ENCODE results near the gene MAPKBP1.

DNA sequence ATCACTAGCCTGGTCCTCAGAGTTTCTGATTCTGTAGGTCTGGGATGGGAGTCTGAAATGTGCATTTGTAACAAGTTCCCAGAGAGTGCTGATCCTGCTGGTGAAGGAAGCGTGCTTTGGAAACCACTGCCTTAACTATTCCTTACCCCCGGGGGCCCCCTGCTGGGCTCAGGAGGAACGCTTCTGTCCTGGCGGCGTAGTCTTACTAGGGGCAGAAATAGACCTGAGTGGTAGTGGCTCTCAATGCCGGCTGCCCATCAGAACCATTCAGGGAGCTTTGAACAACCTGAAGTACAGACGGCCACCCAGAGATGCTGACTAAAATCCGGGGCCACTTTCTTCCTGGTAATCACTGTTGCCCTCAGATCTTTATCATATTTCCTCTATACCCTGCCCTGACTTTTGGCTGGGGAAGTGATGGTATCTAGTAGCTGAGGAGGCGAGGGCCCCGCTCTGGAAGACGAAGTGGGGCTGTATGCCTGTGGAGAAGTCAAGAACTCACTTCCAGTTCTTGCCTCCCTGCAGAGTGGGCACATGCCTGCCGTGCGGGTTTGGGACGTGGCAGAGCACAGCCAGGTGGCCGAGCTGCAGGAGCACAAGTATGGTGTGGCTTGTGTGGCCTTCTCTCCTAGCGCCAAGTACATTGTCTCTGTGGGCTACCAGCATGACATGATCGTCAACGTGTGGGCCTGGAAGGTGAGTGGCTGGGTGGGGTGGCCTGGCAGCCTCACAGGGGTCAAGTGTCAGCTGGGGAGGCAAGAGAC is 37.3 kb downstream of the MAPKBP1 start:
- TF ChIP-seq, protein P1, sequence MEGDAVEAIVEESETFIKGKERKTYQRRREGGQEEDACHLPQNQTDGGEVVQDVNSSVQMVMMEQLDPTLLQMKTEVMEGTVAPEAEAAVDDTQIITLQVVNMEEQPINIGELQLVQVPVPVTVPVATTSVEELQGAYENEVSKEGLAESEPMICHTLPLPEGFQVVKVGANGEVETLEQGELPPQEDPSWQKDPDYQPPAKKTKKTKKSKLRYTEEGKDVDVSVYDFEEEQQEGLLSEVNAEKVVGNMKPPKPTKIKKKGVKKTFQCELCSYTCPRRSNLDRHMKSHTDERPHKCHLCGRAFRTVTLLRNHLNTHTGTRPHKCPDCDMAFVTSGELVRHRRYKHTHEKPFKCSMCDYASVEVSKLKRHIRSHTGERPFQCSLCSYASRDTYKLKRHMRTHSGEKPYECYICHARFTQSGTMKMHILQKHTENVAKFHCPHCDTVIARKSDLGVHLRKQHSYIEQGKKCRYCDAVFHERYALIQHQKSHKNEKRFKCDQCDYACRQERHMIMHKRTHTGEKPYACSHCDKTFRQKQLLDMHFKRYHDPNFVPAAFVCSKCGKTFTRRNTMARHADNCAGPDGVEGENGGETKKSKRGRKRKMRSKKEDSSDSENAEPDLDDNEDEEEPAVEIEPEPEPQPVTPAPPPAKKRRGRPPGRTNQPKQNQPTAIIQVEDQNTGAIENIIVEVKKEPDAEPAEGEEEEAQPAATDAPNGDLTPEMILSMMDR (IDR thresholded peaks at IDR 0.05), result peak; percentile 80 to 94 (median 90)
- TF ChIP-seq POLR2A (IDR thresholded peaks at IDR 0.05), result no peak
